Measurements from ENCODE around the gene PEX7.
A peak's percentile ranks its signal among the peaks of the same experiment; 100 is the strongest.
"Not testable (repeated sequence)": the region's sequence is repeated elsewhere in the genome, so short reads cannot be mapped to it uniquely, and the experiment has no call there.

PEX7 gene

DNA sequence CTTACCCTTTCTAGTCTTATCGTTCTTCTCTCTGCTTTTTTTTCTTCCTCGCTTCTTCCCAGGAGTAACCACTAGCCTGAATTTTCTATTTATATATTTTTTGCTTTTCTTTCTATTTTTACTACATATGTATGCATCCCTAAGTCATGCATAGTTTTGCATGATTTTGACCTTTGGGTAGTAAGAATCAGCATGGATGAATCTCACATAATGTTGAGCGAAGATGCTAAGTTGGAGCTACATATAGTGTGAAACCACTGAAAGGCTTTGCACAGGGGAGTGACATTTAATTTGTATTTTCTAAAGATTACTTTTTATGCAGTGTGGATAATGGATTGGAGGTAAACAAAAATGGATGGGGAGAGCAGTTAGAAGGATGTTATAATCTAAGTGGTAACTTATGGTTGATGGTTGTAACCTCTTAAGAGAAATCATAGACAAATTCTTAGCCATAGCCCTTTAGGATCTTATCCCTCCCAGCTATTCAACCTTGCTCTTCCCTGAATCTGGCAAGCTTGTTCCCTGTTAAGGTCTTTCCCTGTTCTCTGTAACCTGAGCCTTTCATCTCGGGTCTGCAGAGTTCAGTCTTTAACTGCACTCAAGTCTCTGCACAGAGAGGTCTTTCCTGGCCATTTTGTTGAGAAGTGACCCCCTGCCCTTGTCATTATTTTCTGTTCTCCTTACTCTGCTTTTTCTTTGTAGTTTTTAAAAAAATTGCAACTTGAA is 18.0 kb downstream of the PEX7 start:
- DNase-seq (ENCODE audit: low spot score): no peak

DNA sequence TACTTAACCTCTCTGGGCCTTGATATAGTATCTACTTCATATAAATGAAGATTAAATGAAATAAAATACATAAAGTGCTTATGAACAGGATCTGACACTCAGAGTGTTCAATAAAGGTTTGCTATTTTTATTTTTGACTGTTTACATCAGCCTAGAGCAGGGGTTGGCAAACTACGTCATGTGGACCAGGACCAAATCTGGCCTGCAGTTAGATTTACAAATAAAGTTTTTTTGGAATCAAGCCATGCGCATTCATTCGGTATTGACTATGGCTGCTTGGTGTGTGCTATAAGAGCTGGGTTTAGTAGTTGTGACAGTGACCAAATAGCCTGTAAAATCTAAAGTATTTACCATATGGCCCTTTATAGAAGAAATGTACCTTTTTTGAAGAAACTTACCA is 20.8 kb downstream of the PEX7 start:
- DNase-seq (ENCODE audit: low spot score): no peak

DNA sequence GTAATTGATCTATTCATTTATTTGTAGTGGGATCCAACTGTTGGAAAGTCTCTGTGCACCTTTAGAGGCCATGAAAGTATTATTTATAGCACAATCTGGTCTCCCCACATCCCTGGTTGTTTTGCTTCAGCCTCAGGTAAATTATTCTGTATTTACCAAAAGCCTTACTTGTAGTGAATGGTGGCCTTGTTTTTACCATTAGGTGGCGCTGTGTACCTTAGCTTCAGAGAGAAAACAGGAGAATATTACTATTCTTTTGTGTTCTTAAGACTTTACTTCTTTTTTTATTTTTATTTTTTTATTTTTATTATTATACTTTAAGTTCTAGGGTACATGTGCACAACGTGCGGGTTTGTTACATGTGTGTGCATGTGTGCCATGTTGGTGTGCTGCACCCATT is 23.7 kb downstream of the PEX7 start:
- peak; percentile 47 for DNase-seq (ENCODE audit: low spot score)

DNA sequence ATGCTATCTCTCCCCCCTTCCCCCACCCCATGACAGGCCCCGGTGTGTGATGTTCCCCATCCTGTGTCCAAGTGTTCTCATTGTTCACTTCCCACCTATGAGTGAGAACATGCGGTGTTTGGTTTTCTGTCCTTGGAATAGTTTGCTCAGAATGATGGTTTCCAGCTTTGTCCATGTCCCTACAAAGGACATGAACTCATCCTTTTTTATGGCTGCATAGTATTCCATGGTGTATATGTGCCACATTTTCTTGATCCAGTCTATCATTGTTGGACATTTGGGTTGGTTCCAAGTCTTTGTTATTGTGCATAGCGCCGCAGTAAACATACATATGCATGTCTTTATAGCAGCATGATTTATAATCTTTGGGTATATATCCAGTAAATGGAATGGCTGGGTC is 24.1 kb downstream of the PEX7 start:
- not testable (repeated sequence) for DNase-seq (ENCODE audit: low spot score)

DNA sequence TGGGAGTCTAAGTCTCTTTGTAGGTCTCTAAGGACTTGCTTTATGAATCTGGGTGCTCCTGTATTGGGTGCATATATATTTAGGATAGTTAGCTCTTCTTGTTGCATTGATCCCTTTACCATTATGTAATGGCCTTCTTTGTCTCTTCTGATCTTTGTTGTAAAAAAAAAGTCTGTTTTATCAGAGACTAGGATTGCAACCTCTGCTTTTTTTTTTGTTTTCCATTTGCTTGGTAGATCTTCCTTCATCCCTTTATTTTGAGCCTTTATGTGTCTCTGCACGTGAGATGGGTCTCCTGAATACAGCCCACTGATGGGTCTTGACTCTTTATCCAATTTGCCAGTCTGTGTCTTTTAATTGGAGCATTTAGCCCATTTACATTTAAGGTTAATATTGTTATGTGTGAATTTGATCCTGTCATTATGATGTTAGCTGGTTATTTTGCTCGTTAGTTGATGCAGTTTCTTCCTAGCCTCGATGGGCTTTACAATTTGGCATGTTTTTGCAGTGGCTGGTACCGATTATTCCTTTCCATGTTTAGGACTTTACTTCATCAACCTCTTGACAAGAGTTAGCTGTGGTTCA is 27.7 kb downstream of the PEX7 start:
- DNase-seq (ENCODE audit: low spot score): not testable (repeated sequence)

DNA sequence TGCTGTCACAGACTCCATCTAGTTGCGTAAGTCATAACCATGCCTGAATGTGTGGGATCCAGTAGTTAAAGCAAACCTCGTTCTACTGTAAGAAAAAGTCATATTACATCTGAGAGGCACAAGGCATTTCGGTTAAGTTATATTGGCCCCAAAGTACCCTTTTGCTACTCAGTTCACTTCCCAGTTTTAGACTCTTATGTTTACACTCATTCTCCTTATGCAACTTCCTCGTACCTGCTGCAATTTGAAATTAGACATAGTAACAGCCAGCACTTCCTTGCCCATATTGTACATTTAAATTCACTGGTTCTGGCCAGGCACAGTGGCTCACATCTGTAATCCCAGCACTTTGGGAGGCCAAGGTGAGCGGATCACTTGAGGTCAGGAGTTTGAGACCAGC is 37.0 kb downstream of the PEX7 start:
- DNase-seq (ENCODE audit: low spot score): no peak

DNA sequence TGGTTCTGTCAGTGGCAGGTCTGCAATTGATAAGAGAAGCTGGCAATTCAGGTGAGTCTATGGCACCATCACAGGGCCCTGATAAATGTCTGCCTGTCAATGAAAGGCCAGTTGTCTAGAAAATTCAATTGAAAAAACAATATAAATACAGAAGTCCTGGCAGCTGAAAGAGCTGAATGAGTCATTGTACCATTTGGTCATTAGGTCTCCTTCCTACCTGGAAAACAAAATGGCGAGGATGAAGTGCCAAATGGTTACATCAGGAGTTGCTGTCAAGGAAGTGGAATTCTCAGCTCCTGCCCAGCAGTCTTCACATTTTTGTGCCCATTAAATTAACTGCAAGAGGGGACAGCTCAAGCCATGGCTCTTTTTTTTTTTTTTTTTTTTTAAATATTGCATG is 37.7 kb downstream of the PEX7 start:
- no peak for DNase-seq (ENCODE audit: low spot score)

DNA sequence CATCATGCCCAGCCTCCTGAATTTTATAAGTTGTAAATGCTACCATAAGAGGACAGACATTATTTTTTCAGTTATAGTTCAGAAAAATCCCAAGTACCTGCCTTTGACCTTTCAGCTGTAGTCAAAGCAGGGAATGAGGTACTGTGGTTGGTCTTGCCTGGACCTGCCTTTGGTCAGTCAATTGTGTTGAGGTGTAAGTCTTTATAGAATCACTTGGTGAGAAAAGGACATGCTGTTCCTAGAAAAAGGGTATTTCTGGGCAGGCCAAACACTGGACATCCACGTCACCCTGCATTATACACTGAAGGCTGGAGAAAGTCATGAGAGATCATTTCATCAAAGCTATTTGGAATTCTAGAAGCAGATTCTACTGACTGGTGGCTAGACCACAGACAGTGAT is 40.3 kb downstream of the PEX7 start:
- DNase-seq (ENCODE audit: low spot score): no peak

DNA sequence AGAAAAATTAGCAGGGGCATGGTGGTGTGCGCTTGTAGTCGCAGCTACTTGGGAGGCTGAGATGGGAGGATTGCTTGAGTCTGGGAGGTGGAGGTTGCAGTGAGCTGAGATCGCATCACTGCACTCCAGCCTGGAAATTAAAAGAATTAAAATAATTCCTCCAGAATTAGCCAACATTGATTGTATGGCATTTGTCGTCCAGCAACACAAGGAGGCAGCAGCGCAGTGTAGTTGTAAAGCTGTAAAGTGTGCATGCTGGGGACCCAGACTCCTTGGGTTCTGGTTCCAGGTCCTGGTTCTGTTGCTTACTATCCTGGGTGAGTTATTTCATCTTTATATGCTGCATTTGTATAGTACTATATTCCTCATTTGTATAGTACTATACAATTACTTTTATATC is 41.4 kb downstream of the PEX7 start:
- DNase-seq (ENCODE audit: low spot score): no peak

DNA sequence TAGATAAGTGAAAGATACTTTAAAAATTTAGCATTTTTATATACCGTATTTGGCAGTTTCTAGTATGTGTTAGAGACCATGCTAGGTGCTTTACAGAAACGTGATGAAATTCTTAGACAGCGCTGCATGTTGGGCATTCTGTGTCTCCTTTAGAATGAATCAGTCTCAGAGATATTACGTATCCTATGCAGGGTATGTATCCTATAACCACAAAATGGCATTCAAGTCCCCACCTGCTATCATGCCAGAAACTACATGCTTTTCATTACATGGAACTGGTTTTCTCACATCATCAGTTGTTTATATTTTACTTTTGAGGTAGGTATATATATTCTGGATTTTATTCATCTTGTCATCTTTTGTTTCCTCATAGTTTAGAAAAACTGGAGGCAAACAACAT is 42.3 kb downstream of the PEX7 start:
- DNase-seq (ENCODE audit: low spot score): no peak

DNA sequence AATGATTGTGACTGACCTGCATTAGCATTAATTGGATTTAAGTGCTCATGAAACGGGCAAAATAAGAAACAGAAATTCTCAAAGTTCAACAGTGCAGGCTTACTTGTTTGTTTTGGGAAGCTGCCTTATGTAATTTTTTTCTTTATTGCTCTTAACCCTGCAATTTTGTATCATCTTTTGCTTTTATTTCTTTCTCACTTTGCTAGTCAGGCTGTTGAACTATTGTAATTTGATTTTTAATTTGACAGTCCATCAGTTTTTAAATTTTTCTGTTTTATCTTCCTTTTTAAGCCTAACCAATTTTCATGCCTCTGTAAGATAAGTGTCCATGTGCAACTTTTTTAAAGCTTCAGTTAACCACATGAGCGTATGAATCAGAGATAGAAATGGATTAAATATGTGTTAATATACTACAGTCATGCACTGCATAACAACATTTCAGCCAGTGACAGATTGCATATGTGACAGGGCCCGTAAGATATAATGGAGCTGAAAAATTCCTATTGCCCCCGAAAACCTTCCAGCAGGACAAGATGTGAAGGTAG is 44.6 kb downstream of the PEX7 start:
- DNase-seq (ENCODE audit: low spot score): no peak

DNA sequence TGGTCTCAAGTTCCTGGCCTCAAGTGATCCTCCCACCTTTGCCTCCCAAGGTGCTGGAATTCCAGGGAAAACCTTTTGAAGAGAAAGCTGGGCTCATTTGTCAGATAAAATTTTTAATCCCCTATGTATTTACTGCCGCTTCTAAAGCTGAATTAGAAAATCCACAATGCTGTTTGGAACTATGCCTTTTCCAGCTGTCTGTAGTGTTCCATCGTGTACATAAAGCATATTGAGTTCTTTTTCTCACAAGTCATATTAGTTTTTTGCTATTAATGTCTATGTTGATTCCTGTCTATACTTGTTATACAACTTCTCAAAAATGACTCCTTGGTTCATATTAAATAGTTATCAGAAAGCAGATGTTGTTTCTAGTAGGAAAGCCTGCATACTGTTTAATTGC is 47.1 kb downstream of the PEX7 start:
- no peak for DNase-seq (ENCODE audit: low spot score)

DNA sequence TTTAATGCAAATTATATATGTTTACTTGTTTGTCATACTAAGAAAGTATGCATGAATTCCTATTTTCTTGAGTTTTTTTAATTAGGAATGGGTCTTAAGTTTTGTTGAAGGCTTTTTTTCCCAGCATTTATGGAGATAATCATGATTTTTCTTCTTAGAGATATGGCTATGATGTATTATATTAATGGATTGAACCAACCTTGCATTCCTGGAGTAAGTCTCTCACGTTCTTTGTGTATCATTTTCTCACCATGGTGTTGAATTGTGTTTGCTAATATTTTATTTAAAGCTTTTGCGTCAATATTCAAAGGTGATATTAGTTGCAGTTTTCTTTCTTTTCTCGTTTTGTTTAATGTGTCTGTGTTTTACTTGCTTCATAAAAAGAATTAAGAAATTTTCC is 51.4 kb downstream of the PEX7 start:
- no peak for DNase-seq (ENCODE audit: low spot score)

DNA sequence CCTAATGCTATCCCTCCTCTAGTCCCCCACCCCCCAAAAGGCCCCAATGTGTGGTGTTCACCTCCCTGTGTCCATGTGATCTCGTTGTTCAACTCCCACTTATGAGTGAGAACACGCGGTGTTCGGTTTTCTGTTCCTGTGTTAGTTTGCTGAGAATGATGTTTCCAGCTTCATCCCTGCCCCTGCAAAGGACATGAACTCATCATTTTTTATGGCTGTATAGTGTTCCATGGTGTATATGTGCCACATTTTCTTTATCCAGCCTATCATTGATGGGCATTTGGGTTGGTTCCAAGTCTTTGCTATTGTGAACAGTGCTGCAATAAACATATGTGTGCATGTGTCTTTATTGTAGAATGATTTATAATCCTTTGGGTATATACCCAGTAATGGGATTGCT is 54.1 kb downstream of the PEX7 start:
- not testable (repeated sequence) for DNase-seq (ENCODE audit: low spot score)

DNA sequence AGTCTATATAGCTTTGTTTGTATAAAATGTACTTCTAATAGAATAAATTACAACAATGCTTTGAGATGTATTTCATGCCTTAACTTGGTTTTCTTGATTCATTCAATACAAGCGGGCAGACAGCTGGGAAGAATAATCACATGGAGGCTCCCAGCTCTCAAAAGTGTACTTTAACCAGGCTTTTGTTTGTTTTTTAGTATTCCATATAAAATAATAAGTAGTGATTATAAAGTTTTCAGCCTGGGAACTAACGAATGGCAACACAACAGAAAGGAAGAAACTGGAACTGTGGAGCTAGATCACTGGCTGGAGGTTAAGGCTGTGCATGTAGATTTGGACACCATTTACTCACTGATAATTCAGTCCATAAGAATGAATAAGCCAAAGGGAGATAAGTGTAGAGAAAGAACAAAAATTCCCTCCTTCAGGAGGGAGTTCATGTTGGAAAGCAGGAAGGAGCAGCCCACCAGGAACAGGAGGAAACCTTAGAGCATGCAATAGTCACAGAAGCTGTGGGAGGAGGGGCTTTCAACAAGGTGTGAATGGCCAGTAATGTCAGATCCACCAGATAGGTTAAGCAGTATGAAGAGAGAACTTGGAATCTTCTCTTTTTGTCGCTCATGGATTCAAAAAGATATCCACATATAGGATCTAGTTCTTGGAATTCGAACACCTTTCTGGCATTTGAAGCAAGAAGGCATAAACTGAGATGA is 58.5 kb downstream of the PEX7 start:
- no peak for DNase-seq (ENCODE audit: low spot score)

DNA sequence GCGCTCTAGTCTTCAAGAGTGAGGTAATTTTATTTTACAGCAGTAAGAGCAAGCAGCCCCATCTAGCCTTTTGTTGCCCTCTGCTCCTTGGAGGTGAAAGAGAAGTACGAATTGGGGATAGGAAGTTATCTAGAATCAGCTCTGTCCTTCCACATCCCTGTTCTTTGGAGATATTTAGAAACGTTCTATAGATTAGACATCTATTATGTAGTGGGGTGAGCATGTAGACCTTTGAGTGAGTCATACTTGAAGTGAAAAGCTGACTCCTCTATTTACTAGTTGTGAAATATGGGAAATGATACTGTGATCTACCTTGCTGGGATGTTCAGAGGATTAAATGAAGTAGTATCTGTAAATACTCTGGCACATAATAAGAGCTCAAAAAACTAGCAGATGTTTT is 63.7 kb downstream of the PEX7 start:
- no peak for DNase-seq (ENCODE audit: low spot score)

DNA sequence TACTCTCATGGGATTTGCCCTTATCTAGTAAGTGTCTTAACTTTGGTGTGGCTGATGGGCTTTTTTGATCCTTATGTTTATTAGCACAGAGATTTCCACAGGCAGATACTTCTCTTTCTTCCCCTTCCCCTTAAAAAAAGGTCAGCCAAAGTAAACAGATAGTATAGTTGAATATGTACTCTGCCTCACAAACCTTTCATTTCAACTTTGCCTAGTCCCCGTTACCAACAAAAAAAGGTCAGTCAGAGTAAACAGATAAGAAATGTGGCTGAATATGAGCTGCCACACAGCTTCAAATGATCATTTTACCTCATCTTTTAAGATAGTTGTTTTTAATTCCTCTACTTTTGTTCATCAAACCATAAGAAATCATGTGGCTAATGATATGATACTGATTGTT is 65.6 kb downstream of the PEX7 start:
- DNase-seq (ENCODE audit: low spot score): no peak

DNA sequence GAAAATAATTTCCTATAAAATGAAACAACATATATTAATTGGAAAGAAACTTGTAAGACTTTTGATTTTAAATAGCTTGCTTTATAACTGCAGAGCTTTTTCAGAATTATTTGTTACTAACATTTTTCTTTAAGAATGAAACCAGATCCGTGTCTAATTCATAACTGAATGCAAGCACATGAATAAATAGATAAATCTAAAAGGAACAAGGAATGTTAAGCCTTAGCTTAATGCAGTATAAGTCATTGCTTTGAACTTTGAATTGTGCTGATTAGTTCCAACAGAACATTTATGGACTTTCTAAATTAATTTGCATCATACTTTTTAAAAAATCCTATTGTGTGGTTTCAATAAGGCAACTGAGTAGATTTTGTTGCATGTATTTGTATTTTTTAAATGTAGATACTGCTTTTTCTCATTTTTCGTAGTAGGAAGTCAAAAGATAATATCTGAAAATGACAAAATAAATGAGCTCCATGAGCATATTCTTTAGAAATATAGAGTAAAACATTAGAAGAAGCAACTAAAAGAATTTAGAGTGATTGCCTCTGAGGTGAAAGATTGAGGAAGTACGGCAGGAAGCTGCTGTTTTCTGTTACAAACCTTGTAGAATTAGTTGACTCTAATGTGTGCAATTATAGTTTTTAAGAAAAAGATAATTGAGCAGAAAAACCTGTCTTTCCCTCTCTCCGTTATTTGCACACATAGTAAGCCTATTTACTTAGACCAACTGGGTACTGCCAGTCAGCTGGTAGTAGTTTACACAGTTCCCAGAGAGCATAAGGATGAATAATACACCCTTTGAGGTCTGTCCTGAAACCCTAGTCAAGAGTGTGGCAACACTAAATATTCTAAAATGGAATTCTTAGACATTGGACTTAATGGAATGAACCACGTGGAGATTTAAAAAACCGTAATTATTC is 67.1 kb downstream of the PEX7 start:
- no peak for DNase-seq (ENCODE audit: low spot score)

DNA sequence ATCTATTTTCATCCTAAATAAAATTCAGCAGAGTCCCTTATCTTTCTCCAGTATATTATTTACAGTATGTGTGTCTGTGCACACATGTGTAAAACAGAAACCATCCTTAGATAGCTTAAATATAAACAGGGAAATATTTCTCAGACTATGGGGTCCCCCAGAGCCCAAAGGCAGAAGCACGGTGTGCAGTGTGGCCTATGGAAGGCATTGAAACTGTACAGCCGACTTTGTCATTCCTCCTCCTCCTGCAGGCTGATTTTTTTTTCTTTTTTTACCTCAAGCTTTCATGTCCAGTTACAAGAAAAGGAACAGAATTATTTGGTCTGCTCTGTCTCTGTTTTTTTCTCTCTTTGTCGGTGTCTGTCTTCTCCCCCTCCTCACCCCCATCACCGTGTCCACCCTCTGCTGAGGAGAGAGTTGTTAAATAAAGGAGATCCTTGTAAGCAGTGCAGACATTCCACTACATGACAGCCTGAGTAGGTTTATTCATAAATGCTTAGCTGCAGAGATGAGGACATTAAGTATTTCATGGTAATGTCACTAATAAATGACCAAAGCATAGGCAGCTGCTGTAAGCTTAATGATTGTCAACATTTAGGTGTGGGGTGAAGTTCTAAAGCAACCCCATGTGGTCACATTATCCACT is 67.9 kb downstream of the PEX7 start:
- no peak for DNase-seq (ENCODE audit: low spot score)

DNA sequence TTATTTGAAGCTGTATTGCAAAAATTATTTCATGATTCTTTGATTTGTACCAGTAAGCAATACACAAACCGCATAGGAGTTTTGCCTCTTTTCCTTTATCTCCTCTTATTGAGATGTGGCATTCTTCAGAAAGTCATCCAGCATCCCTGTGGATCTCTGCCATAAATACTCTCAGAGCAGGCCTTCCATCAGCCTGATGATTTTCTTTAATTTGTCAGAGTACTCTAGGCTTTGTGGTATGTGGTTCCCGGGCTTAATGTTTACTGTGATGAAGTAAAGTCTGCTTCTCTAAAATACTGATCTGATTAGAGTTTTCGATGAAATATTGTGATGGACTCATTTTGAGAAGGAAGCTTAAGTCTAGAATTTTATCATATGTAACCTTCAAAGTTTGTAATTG is 68.6 kb downstream of the PEX7 start:
- DNase-seq (ENCODE audit: low spot score): no peak

DNA sequence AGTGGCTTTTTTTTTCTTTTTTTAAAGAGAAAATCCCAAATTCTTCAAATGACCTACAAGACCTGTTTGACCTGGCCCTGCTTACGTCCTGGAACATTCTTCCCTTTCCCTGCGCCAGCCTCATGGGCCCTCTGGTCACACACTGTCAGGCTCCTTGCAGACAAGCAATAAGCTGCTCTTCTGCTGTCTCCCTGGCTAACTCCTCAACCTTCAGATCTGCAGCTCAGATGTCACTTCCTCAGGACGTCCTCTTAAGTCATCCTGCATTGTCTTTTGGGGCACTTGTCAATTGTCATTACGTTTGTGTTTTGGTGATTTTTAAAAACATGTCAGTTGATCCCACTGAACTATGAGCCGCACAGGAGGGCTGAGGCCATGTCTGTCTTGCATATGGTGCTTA is 70.8 kb downstream of the PEX7 start:
- no peak for DNase-seq (ENCODE audit: low spot score)
